ENCODE measurements around the gene ENAH. TPM values are rescaled to one million over a fixed set of nuclear protein-coding genes. Genes with fewer than 3 reads are reported as not detected.

Gene ENAH
- total and polyA plus RNA-seq, 2 experiments from 2014 or later: 109 to 184 TPM

GRCh38 chr1:225617956-225618355, 35.0 kb downstream of the ENAH start:
- Histone ChIP-seq H3K4me2 (no peak overlapping the region), H3K36me3 (ENCODE audit: insufficient read depth) (no peaks in the 10 kb centered on the region)
- H3K27me3 Mint-ChIP-seq (ENCODE audit: insufficient read depth, low read depth, poor library complexity): peaks cover 8% of the 10 kb centered on the region

More at GRCh38 chr1:225617956-225618355, 35.0 kb downstream of the ENAH start:
- Histone ChIP-seq H3F3A (replicated peaks; ENCODE audit: low read depth) (0 out of 2 replicates have a peak, but pooled peaks cover 3% of the 10 kb centered on the region), H3K27me3 (ENCODE audit: insufficient read depth) (no peaks in the 10 kb centered on the region), H4K20me1 (replicated peaks; ENCODE audit: insufficient read depth) (peaks cover 83% of the 10 kb centered on the region), H3K4me3 (no peak overlapping the region), H2AFZ (no peak overlapping the region), H3K4me1 (ENCODE audit: insufficient read depth) (peaks cover 4% of the 10 kb centered on the region), H3K27ac (ENCODE audit: low read depth) (no peak overlapping the region), H3K79me2 (replicated peaks; ENCODE audit: insufficient read depth) (peaks cover 99% of the 10 kb centered on the region), H3K9me2 (ENCODE audit: insufficient read depth) (no peaks in the 10 kb centered on the region)
- TF ChIP-seq POLR2AphosphoS5 (IDR thresholded peaks at IDR 0.05; ENCODE audit: low read depth) (no peak), CTCF (conservative IDR thresholded peaks at IDR 0.05; ENCODE audit: low read depth in 2 of 2) (no peak), NANOG (IDR thresholded peaks at IDR 0.05; ENCODE audit: borderline replicate concordance) (no peak), STAT1 (IDR thresholded peaks at IDR 0.05; ENCODE audit: unreplicated experiment) (no peak), EZH2 (IDR thresholded peaks at IDR 0.05; ENCODE audit: low read depth, unreplicated experiment) (no peak), REST (IDR thresholded peaks at IDR 0.05; ENCODE audit: unreplicated experiment) (no peak), JUNB (IDR thresholded peaks at IDR 0.05; ENCODE audit: unreplicated experiment) (no peak), ZNF114 (CRISPR knock-in tag; IDR thresholded peaks at IDR 0.05) (no peak), CREB1 (CRISPR knock-in tag; IDR thresholded peaks at IDR 0.05; ENCODE audit: low read depth) (no peak)
- TF ChIP-seq, protein P1, sequence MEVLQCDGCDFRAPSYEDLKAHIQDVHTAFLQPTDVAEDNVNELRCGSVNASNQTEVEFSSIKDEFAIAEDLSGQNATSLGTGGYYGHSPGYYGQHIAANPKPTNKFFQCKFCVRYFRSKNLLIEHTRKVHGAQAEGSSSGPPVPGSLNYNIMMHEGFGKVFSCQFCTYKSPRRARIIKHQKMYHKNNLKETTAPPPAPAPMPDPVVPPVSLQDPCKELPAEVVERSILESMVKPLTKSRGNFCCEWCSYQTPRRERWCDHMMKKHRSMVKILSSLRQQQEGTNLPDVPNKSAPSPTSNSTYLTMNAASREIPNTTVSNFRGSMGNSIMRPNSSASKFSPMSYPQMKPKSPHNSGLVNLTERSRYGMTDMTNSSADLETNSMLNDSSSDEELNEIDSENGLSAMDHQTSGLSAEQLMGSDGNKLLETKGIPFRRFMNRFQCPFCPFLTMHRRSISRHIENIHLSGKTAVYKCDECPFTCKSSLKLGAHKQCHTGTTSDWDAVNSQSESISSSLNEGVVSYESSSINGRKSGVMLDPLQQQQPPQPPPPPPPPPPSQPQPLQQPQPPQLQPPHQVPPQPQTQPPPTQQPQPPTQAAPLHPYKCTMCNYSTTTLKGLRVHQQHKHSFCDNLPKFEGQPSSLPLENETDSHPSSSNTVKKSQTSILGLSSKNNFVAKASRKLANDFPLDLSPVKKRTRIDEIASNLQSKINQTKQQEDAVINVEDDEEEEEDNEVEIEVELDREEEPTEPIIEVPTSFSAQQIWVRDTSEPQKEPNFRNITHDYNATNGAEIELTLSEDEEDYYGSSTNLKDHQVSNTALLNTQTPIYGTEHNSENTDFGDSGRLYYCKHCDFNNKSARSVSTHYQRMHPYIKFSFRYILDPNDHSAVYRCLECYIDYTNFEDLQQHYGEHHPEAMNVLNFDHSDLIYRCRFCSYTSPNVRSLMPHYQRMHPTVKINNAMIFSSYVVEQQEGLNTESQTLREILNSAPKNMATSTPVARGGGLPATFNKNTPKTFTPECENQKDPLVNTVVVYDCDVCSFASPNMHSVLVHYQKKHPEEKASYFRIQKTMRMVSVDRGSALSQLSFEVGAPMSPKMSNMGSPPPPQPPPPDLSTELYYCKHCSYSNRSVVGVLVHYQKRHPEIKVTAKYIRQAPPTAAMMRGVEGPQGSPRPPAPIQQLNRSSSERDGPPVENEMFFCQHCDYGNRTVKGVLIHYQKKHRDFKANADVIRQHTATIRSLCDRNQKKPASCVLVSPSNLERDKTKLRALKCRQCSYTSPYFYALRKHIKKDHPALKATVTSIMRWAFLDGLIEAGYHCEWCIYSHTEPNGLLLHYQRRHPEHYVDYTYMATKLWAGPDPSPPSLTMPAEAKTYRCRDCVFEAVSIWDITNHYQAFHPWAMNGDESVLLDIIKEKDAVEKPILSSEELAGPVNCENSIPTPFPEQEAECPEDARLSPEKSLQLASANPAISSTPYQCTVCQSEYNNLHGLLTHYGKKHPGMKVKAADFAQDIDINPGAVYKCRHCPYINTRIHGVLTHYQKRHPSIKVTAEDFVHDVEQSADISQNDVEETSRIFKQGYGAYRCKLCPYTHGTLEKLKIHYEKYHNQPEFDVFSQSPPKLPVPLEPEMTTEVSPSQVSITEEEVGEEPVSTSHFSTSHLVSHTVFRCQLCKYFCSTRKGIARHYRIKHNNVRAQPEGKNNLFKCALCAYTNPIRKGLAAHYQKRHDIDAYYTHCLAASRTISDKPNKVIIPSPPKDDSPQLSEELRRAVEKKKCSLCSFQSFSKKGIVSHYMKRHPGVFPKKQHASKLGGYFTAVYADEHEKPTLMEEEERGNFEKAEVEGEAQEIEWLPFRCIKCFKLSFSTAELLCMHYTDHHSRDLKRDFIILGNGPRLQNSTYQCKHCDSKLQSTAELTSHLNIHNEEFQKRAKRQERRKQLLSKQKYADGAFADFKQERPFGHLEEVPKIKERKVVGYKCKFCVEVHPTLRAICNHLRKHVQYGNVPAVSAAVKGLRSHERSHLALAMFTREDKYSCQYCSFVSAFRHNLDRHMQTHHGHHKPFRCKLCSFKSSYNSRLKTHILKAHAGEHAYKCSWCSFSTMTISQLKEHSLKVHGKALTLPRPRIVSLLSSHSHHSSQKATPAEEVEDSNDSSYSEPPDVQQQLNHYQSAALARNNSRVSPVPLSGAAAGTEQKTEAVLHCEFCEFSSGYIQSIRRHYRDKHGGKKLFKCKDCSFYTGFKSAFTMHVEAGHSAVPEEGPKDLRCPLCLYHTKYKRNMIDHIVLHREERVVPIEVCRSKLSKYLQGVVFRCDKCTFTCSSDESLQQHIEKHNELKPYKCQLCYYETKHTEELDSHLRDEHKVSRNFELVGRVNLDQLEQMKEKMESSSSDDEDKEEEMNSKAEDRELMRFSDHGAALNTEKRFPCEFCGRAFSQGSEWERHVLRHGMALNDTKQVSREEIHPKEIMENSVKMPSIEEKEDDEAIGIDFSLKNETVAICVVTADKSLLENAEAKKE (CRISPR knock-in tag; IDR thresholded peaks at IDR 0.05): no peak
- DNase-seq (ENCODE audit: low spot score) (no peak), ATAC-seq (no peak)
- H3K4me1 Mint-ChIP-seq: peaks cover 34% of the 10 kb centered on the region
- peaks cover 56% of the 10 kb centered on the region for H3K36me3 Mint-ChIP-seq (ENCODE audit: low read depth)
- no peak overlapping the region for H3K27ac Mint-ChIP-seq
- peaks cover 24% of the 10 kb centered on the region; the same call in 2 of the 3 replicates for H3K9me3 Mint-ChIP-seq
- H3K4me3 Mint-ChIP-seq: no peak overlapping the region
